ENCODE measurements around the gene MRE11. TPM values are rescaled to one million over a fixed set of nuclear protein-coding genes. Genes with fewer than 3 reads are reported as not detected.

MRE11 gene
- total and polyA plus RNA-seq, 2 donors from 2014 or later = 3.5 to 16.6 TPM

DNA sequence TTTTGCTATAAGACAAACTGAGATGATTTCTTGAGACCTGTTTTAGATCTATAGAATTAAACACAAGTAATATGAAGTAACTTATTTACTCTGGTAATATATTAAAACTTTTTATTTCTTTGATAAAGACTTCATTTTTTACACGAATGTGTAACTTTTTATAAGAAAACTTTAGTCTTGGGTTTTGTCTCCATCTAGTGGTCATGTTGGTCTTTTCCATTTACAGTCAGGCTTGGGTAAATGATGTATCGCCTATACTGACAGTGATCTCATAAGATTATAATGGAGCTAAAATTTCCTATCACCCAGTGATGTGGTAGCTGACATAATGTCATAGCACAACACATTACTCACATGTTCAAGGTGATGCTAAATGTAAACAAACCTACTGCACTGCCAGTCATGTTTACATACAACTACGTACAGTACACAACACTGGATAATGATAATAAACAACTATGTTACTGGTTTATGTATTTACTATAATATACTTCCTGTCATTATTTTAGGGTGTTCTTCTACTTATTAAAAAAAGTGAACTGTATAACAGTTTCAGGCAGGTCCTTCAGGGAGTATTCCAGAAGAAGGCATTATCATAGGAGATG, 11.1 kb upstream of the MRE11 start:
- FAIRE-seq (peak; percentile 95), DNase-seq (peak in 2 of 5 donors; percentile 64 to 73)
- H3K4me1 ChIP-seq (ENCODE audit: control insufficient read depth in 2 of 3, insufficient read depth in 2 of 3, low read depth in 1 of 3, low read length in 3 of 3) = no peaks in the 10 kb centered on the region
- no peak overlapping the region for H3K9ac ChIP-seq (ENCODE audit: low read length in 3 of 3)
- H3K27ac ChIP-seq (ENCODE audit: low read depth in 2 of 2, low read length in 2 of 2) = no peak overlapping the region
- TF ChIP-seq, protein P1, sequence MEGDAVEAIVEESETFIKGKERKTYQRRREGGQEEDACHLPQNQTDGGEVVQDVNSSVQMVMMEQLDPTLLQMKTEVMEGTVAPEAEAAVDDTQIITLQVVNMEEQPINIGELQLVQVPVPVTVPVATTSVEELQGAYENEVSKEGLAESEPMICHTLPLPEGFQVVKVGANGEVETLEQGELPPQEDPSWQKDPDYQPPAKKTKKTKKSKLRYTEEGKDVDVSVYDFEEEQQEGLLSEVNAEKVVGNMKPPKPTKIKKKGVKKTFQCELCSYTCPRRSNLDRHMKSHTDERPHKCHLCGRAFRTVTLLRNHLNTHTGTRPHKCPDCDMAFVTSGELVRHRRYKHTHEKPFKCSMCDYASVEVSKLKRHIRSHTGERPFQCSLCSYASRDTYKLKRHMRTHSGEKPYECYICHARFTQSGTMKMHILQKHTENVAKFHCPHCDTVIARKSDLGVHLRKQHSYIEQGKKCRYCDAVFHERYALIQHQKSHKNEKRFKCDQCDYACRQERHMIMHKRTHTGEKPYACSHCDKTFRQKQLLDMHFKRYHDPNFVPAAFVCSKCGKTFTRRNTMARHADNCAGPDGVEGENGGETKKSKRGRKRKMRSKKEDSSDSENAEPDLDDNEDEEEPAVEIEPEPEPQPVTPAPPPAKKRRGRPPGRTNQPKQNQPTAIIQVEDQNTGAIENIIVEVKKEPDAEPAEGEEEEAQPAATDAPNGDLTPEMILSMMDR (IDR thresholded peaks at IDR 0.05; ENCODE audit: borderline replicate concordance, extremely low read depth, insufficient read depth) = peak; percentile 51
- intact Hi-C loops (cut with DNase I) = no loop called here
- H3K27me3 ChIP-seq (ENCODE audit: control insufficient read depth, insufficient read depth, low read length) = no peaks in the 10 kb centered on the region
- peaks cover 0 to 8% (median 2%) of the 10 kb centered on the region in 3 donors for H3K36me3 ChIP-seq (ENCODE audit: control insufficient read depth in 2 of 3, insufficient read depth in 3 of 3, low read length in 3 of 3)
- no peaks in the 10 kb centered on the region for H3K9me3 ChIP-seq (ENCODE audit: control insufficient read depth in 2 of 3, insufficient read depth in 1 of 3, low read length in 3 of 3)
- H3K4me3 ChIP-seq (ENCODE audit: low read length in 3 of 3) = no peak overlapping the region

DNA sequence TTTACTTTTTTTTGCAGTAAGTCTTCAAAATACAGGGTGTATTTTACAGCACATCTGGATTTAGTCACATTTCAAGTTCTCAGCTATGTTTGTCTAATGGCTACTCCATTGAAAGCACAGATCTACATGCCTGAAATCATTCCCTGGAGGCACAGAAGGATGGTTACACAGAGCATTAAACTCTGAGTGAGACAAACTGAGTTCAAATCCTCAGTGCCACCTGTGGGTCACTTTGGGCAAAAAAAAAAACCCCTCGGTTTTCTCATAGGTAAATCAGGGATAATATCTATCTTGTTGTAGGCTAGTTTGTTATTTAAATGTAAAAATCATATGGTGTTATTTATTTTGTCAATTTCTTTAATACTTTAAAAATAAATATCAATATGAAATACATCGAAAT, 7.9 kb upstream of the MRE11 start:
- DNase-seq (no peak), FAIRE-seq (peak; percentile 67)
- TF ChIP-seq, protein P1 (IDR thresholded peaks at IDR 0.05; ENCODE audit: borderline replicate concordance, extremely low read depth, insufficient read depth) = no peak
- Histone ChIP-seq H3K9ac (ENCODE audit: low read length in 3 of 3) (no peak overlapping the region), H3K4me1 (ENCODE audit: control insufficient read depth in 2 of 3, insufficient read depth in 2 of 3, low read depth in 1 of 3, low read length in 3 of 3) (no peaks in the 10 kb centered on the region), H3K27ac (ENCODE audit: low read depth in 2 of 2, low read length in 2 of 2) (no peak overlapping the region), H3K9me3 (ENCODE audit: control insufficient read depth in 2 of 3, insufficient read depth in 1 of 3, low read length in 3 of 3) (no peaks in the 10 kb centered on the region), H3K27me3 (ENCODE audit: control insufficient read depth, insufficient read depth, low read length) (no peaks in the 10 kb centered on the region), H3K4me3 (ENCODE audit: low read length in 3 of 3) (no peak overlapping the region), H3K36me3 (ENCODE audit: control insufficient read depth in 2 of 3, insufficient read depth in 3 of 3, low read length in 3 of 3) (peaks cover 4 to 19% (median 14%) of the 10 kb centered on the region in 3 donors)
- intact Hi-C loops (cut with DNase I) = no loop called here

DNA sequence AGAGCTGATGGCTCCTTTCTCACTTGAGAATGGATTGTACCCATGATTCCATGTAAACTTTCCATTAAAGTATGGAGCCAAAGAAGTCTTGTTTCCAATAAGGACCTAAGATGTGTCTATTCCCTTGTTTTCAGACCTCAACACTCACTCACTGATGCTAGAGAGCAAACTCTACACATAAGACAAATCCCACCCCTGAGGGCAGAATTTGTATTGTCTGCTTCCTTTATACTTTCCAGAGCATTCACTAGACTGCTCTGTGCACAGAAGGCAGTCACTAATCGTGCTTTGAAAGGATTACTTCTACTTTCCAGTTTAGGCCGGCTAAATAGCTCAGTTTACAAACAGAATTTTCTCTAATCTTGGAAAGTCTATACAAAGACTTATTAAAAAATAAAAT, 6.5 kb upstream of the MRE11 start:
- Histone ChIP-seq H3K36me3 (ENCODE audit: control insufficient read depth in 2 of 3, insufficient read depth in 3 of 3, low read length in 3 of 3) (peaks cover 4 to 19% (median 16%) of the 10 kb centered on the region in 3 donors), H3K4me3 (ENCODE audit: low read length in 3 of 3) (no peak overlapping the region), H3K9me3 (ENCODE audit: control insufficient read depth in 2 of 3, insufficient read depth in 1 of 3, low read length in 3 of 3) (no peaks in the 10 kb centered on the region), H3K9ac (ENCODE audit: low read length in 3 of 3) (no peak overlapping the region), H3K4me1 (ENCODE audit: control insufficient read depth in 2 of 3, insufficient read depth in 2 of 3, low read depth in 1 of 3, low read length in 3 of 3) (no peaks in the 10 kb centered on the region), H3K27ac (ENCODE audit: low read depth in 2 of 2, low read length in 2 of 2) (no peak overlapping the region), H3K27me3 (ENCODE audit: control insufficient read depth, insufficient read depth, low read length) (no peaks in the 10 kb centered on the region)
- no peak for FAIRE-seq
- DNase-seq = no peak
- intact Hi-C loops (cut with DNase I) = no loop called here
- TF ChIP-seq, protein P1 (IDR thresholded peaks at IDR 0.05; ENCODE audit: borderline replicate concordance, extremely low read depth, insufficient read depth) = no peak
